Measurements from ENCODE around the gene NPR1.
"Not testable (repeated sequence)": the region's sequence is repeated elsewhere in the genome, so short reads cannot be mapped to it uniquely, and the experiment has no call there.

NPR1 gene

DNA sequence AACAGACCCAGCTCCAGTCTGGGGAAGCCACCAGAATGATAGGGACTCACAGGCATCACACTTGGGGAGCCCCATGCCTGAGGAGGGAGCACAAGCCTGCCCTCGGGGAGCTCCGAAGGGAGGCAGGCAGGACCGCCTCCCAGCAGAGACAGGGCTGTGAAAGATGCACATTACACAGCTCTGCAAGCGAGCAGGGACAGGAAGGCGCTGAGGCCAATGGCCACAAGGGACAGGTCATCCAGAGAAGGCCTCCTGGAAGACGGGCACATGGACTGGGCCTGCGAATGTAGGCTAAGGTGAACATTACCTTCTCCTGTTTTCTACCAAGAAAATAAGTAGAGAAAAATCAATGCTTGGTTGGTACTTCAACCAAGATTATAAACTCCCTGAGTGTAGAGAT, 4.2 kb downstream of the NPR1 start:
- DNase-seq (ENCODE audit: low spot score), result no peak

GRCh38 chr1:153683854-153684253, 5.4 kb downstream of the NPR1 start:
- no peak for DNase-seq (ENCODE audit: low spot score)

- DNase-seq (ENCODE audit: low spot score), result no peak
Observed at GRCh38 chr1:153684892-153685291, 6.4 kb downstream of the NPR1 start.

DNA sequence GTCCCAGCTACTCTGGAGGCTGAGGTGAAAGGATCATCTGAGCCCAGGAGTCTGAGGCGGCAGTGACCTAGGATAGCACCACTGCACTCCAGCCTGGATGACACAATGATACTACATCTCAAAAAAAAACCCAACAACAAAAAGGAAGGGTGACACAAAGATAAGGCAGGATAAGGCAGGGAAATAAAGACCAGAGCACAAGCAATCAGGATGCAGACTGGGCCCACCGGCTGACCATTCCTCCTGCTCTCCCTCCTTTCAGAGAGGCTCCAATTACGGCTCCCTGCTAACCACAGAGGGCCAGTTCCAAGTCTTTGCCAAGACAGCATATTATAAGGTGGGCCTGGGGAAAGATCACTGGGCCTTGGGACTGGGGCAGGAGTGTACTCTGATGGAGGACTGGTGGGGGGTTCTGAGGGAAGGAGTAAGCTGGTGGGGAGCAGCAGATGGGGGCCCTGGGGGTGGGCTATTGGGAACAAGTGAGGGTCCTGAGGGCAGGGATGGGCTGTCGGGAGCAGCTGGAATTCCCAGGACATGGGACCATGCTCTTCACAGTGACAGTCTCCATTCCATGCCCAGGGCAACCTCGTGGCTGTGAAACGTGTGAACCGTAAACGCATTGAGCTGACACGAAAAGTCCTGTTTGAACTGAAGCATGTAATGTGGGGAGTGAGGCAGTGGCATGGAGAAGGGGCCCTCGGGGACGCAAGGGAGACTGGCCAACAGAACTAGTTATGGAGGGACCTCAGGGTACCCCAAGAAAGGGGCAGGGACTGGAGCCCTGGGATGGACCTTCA, 7.3 kb downstream of the NPR1 start:
- DNase-seq (ENCODE audit: low spot score), result no peak

DNA sequence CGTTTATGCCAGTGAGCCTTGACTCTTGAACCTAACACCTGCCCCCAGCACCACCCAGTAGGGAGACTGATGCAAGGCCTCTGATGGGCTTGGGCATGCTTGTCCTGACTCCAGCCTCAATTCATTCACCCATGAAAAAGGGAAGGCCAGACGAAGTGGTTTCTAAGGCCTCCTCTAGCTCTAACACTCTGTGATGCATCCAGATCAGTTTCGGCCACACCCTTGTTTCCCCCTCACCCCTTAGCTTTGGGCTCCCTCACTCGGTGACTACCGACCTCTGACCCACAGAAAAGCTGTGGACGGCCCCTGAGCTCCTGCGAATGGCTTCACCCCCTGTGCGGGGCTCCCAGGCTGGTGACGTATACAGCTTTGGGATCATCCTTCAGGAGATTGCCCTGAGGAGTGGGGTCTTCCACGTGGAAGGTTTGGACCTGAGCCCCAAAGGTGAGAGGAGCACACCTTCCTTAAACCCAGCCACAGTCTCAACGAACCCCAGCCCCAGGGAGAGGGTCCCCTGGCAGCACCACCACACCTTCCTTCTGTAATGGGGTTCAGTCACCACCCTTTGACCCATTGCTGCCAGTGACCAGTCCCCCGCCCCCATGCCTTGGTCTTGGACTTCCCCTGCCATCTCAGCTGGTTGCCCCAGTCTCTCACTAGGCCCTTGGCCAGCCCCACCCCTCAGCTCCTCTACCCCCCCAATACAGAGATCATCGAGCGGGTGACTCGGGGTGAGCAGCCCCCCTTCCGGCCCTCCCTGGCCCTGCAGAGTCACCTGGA, 9.0 kb downstream of the NPR1 start:
- DNase-seq (ENCODE audit: low spot score), result no peak

- DNase-seq (ENCODE audit: low spot score), result no peak
Observed at GRCh38 chr1:153688276-153688675, 9.8 kb downstream of the NPR1 start.

GRCh38 chr1:153688736-153689328, 10.3 kb downstream of the NPR1 start:
- no peak for DNase-seq (ENCODE audit: low spot score)

DNA sequence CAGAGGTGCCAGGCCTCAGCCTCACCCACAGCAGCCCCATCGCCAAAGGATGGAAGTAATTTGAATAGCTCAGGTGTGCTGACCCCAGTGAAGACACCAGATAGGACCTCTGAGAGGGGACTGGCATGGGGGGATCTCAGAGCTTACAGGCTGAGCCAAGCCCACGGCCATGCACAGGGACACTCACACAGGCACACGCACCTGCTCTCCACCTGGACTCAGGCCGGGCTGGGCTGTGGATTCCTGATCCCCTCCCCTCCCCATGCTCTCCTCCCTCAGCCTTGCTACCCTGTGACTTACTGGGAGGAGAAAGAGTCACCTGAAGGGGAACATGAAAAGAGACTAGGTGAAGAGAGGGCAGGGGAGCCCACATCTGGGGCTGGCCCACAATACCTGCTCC, 15.0 kb downstream of the NPR1 start:
- no peak for DNase-seq (ENCODE audit: low spot score)

DNA sequence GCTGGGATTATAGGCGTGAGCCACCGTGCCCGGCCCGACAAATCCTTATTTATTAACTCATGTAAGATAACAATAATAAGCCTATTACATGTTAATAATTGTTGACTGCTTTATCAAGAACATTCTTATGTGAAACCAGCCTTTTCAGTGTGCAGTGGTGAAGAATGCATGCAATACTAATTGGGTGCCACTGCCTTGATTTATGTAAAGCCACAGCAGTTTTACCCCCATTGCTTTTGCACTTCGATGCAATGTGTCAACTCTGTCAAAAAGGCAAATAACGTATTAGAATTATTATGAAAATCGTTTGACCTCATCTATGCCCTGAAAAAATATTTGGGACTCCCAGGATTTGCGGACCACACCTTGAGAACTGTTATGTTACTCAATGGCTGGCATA, 18.3 kb downstream of the NPR1 start:
- DNase-seq (ENCODE audit: low spot score), result no peak

GRCh38 chr1:153697191-153698019, 18.9 kb downstream of the NPR1 start:
- no peak for DNase-seq (ENCODE audit: low spot score)

- no peak for DNase-seq (ENCODE audit: low spot score)
Observed at GRCh38 chr1:153698020-153698922, 19.8 kb downstream of the NPR1 start.

DNA sequence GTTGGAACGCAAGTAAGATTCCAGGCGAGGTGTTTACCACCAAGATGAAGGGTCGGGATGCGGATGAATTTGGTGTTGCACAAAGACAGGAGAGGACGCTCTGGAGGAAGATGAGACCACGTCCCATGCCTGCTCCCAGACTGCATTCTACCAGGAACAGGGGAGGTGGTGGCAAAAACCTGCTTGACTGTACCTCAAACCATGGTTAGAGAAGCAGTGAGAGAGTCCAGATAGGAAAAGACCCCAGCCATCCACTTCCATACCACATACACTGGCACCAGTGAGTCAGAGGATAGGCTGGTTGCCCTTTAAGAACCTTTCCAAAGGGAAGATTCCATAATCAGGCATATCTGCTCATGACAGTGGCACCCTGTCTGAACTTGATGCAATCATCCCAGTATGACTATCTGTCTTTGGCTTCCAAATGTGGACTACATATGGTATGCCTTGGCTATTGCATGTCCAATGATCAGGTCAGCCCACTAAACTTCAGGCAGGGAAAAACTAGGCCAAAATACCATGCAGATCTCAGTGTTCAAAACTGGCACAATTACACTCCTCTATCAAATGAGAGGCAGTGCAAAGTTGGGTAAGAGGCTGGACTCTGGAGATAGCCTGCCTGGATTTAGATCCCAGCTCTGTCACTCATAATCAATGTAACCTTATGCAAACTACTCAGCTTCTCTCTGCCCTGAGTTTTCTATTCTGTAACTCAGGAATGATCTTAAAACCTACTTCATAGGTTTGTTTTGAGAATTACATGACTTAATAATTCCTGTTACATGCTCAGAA, 20.6 kb downstream of the NPR1 start:
- DNase-seq (ENCODE audit: low spot score), result no peak

GRCh38 chr1:153699768-153700167, 21.3 kb downstream of the NPR1 start:
- DNase-seq (ENCODE audit: low spot score), result no peak

GRCh38 chr1:153705484-153705883, 27.0 kb downstream of the NPR1 start:
- DNase-seq (ENCODE audit: low spot score), result no peak

DNA sequence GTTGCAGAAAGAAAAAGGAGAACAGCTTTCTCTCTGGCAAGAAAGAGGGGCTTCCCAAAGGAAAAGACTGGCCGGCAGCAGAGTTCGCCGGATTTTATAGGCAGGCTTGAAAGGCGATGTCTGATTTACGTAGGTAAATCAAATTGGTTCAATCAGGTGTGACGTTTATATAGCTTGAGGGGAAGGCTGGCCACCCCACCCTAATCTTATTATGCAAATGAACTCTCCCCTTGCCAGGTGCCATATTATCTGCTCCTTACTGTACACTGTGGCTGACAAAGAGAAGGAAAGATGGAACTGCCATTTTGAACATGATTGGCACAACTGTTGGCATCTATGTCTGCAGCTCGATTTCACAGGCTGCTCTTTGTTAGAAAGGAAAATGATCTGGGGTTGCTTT, 32.5 kb downstream of the NPR1 start:
- DNase-seq (ENCODE audit: low spot score), result no peak

DNA sequence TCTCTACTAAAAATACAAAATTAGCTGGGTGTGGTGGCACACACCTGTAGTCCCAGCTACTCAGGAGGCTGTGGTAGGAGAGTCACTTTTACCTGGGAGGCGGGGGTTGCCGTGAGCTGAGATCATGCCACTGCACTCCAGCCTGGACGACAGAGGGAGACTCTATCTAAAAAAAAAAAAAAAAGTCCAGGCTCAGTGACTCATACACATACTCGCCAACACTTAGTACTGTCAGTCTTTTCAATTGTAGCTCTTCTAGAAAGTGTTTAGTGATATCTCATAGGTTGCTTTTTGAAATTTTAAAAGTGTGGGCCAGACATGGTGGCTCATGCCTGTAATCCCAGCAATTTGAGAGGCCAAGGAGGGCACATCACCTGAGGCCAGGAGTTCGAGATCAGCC, 37.7 kb downstream of the NPR1 start:
- DNase-seq (ENCODE audit: low spot score), result not testable (repeated sequence)

DNA sequence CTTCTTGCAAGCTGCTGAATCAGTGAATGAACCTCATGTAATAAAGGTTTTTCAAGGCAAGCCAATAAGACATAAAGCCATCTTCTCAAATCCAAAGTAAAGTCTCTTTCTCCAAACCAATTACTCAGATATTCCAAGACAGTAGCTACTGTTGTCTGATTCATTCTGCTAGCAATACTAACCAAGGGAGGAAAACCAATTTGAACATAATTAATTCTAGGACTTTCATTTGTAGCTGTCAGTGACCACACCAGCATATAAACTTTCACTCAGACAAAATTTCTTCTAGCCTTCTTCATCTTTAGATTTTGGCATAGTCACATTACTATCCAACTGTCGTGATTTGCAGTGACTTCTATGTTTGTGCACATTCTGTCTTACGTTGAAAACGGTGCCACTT, 38.8 kb downstream of the NPR1 start:
- DNase-seq (ENCODE audit: low spot score), result no peak

DNA sequence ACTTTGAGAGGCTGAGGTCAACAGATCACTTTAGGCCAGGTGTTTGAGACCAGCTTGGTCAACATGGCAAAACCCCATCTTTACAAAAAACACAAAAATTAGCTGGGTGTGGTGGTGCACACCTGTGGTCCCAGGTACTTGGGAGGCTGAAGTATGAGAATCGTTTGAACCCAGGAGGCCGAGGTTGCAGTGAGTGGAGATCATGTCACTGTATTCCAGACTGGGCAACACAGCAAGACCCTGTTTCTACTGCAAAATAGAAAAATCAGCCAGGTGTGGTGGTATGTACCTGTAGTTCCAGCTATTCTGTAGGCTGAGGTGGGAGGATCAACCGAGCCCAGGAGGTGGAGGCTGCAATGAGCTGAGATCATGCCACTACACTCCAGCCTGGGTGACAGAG, 45.2 kb downstream of the NPR1 start:
- DNase-seq (ENCODE audit: low spot score), result no peak

DNA sequence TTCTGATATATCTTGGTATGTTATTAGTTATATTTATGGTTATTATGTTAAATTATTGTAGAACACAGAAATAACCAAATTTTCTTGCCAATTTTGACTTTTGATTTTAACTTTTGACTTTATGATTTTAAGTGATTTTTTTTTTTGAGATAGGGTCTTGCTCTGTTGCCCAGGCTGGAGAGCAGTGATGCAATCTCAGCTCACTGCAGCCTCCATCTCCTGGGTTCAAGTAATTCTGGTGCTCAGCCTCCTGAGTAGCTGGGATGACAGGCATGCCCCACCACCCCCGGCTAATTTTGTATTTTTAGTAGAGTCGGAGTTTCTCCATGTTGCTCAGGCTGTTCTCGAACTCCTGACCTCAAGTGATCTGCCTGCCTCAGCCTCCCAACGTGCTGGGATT, 46.1 kb downstream of the NPR1 start:
- not testable (repeated sequence) for DNase-seq (ENCODE audit: low spot score)
